Suprapubic skin (tissue), 4 donors: Measurements from ENCODE around the gene SYT8. TPM values are rescaled to one million over a fixed set of nuclear protein-coding genes. Genes with fewer than 3 reads are reported as not detected.
"Not testable (repeated sequence)": the region's sequence is repeated elsewhere in the genome, so short reads cannot be mapped to it uniquely, and the experiment has no call there.

ENCODE experiments used
- DNase-seq, 2 donors: peaks; one replicate each; pipeline ENCODE4 v3.0.0-alpha.2; 2019; ENCODE audit warnings: low spot score in 2 of 2
- H3K27ac ChIP-seq: fragments of 200-600 bp; sonication (generic); one replicate; pipeline ENCODE4 v1.5.1; 2019
- H3K27me3 ChIP-seq: fragments of 200-600 bp; sonication (generic); one replicate; pipeline ENCODE4 v1.5.1; 2019
- H3K36me3 ChIP-seq: fragments of 200-600 bp; sonication (generic); one replicate; pipeline ENCODE4 v1.5.1; 2019
- H3K4me1 ChIP-seq: fragments of 200-600 bp; sonication (generic); one replicate; pipeline ENCODE4 v1.5.1; 2019
- H3K4me3 ChIP-seq: fragments of 200-600 bp; sonication (generic); one replicate; pipeline ENCODE4 v1.5.1; 2019; ENCODE audit warnings: mild to moderate bottlenecking
- H3K9me3 ChIP-seq: fragments of 200-600 bp; sonication (generic); one replicate; pipeline ENCODE4 v1.5.1; 2019
- CTCF ChIP-seq, 2 donors: fragments of 200-600 bp in 1 of 2; fragments of 450-650 bp in 1 of 2; sonication (generic) in 1 of 2; IDR thresholded peaks; one replicate each; pipeline ENCODE4 v1.5.1; 2016 to 2019; ENCODE audit warnings: antibody characterized with exemption in 2 of 2, mild to moderate bottlenecking in 1 of 2, moderate library complexity in 1 of 2
- EP300 ChIP-seq: sonication (generic); formaldehyde crosslinking; IDR thresholded peaks from one replicate; pipeline ENCODE4 v1.6.1; 2017; ENCODE audit warnings: antibody characterized with exemption
- POLR2A ChIP-seq, 2 donors: fragments of 450-650 bp; IDR thresholded peaks; one replicate each; pipeline ENCODE4 v1.6.1; 2017; ENCODE audit warnings: antibody characterized with exemption in 2 of 2, mild to moderate bottlenecking in 2 of 2, moderate library complexity in 2 of 2
- POLR2AphosphoS5 ChIP-seq, 3 donors: sonication (generic); formaldehyde crosslinking; IDR thresholded peaks; one replicate each; pipeline ENCODE4 v1.6.1; 2017; ENCODE audit warnings: antibody characterized with exemption in 3 of 3
- WGBS: methylation state at CpG from one replicate; pipeline ENCODE4 v1.1.5; 2018; 5-methylcytosine and 5-hydroxymethylcytosine counted together
- total RNA-seq, 4 donors: library from RNA; depleted of rRNA; stranded (reverse); fragments of >200 nt; gene quantifications; one replicate each; pipeline ENCODE4 v1.1.0, GENCODE V29; 2016

The SYT8 gene
- total RNA-seq, 4 donors from 2014 or later = 141 to 280 (median 193) TPM

GRCh38 chr11:1792461-1792860, 42.3 kb upstream of the SYT8 start:
- no peaks in the 10 kb centered on the region for H3K36me3 ChIP-seq
- no peak overlapping the region for H3K27ac ChIP-seq
- peak in 1 of 2 donors; percentile 52 for DNase-seq
- no peaks in the 10 kb centered on the region for H3K4me1 ChIP-seq
- H3K27me3 ChIP-seq = peaks cover 10% of the 10 kb centered on the region
- no peak overlapping the region for H3K4me3 ChIP-seq
- H3K9me3 ChIP-seq = no peaks in the 10 kb centered on the region
- 70% methylated on average over 12 of the region's 12 CpGs for WGBS
- no peak for TF ChIP-seq CTCF (IDR thresholded peaks at IDR 0.05)
- TF ChIP-seq POLR2AphosphoS5 (IDR thresholded peaks at IDR 0.05) = no peak
- no peak for TF ChIP-seq POLR2A (IDR thresholded peaks at IDR 0.05)
- TF ChIP-seq EP300 = no peak

GRCh38 chr11:1793081-1793480, 41.7 kb upstream of the SYT8 start:
- 41% methylated on average over 3 of the region's 3 CpGs for WGBS
- TF ChIP-seq CTCF (IDR thresholded peaks at IDR 0.05) (no peak), POLR2AphosphoS5 (IDR thresholded peaks at IDR 0.05) (no peak), POLR2A (IDR thresholded peaks at IDR 0.05) (no peak), EP300 (no peak)

GRCh38 chr11:1796413-1797011, 38.3 kb upstream of the SYT8 start:
- Histone ChIP-seq H3K27me3 (peaks cover 10% of the 10 kb centered on the region), H3K4me3 (no peak overlapping the region), H3K4me1 (no peaks in the 10 kb centered on the region), H3K27ac (no peak overlapping the region), H3K9me3 (no peaks in the 10 kb centered on the region), H3K36me3 (no peaks in the 10 kb centered on the region)
- 51% methylated on average over 9 of the region's 12 CpGs for WGBS
- DNase-seq = no peak
- no peak for TF ChIP-seq POLR2A (IDR thresholded peaks at IDR 0.05)
- no peak for TF ChIP-seq CTCF (IDR thresholded peaks at IDR 0.05)
- TF ChIP-seq POLR2AphosphoS5 (IDR thresholded peaks at IDR 0.05) = no peak
- no peak for TF ChIP-seq EP300

More at GRCh38 chr11:1793081-1793480, 41.7 kb upstream of the SYT8 start:
- Histone ChIP-seq H3K27me3 (peaks cover 10% of the 10 kb centered on the region), H3K9me3 (no peaks in the 10 kb centered on the region), H3K4me1 (no peaks in the 10 kb centered on the region), H3K36me3 (no peaks in the 10 kb centered on the region), H3K27ac (no peak overlapping the region), H3K4me3 (no peak overlapping the region)
- DNase-seq = no peak

- DNase-seq = no peak
- no peak overlapping the region for H3K27ac ChIP-seq
- no peak overlapping the region for H3K4me3 ChIP-seq
- TF ChIP-seq POLR2A (IDR thresholded peaks at IDR 0.05) (no peak), POLR2AphosphoS5 (IDR thresholded peaks at IDR 0.05) (no peak), EP300 (no peak), CTCF (IDR thresholded peaks at IDR 0.05) (no peak)
- peaks cover 11% of the 10 kb centered on the region for H3K27me3 ChIP-seq
- H3K9me3 ChIP-seq = no peaks in the 10 kb centered on the region
- WGBS = 89% methylated on average over 14 of the region's 14 CpGs
- no peaks in the 10 kb centered on the region for H3K4me1 ChIP-seq
- no peaks in the 10 kb centered on the region for H3K36me3 ChIP-seq
Observed at GRCh38 chr11:1797391-1798125, 37.2 kb upstream of the SYT8 start.

GRCh38 chr11:1803246-1803645, 31.5 kb upstream of the SYT8 start:
- DNase-seq = no peak
- Histone ChIP-seq H3K4me3 (no peak overlapping the region), H3K27ac (no peak overlapping the region), H3K9me3 (no peaks in the 10 kb centered on the region), H3K4me1 (no peaks in the 10 kb centered on the region), H3K36me3 (no peaks in the 10 kb centered on the region), H3K27me3 (peaks cover 17% of the 10 kb centered on the region)
- 94% methylated on average over 16 of the region's 20 CpGs for WGBS
- no peak for TF ChIP-seq POLR2A (IDR thresholded peaks at IDR 0.05)
- no peak for TF ChIP-seq POLR2AphosphoS5 (IDR thresholded peaks at IDR 0.05)
- no peak for TF ChIP-seq EP300
- TF ChIP-seq CTCF (IDR thresholded peaks at IDR 0.05) = no peak

GRCh38 chr11:1803835-1804519, 30.8 kb upstream of the SYT8 start:
- H3K4me3 ChIP-seq, H3K36me3 ChIP-seq, H3K9me3 ChIP-seq, DNase-seq, H3K4me1 ChIP-seq, H3K27ac ChIP-seq: not testable (repeated sequence)
- WGBS = 88% methylated on average over 33 of the region's 42 CpGs
- peaks cover 17% of the 10 kb centered on the region for H3K27me3 ChIP-seq
